DMS53 (cell line): ENCODE results near the gene EIF4G3.
A peak's percentile ranks its signal among the peaks of the same experiment; 100 is the strongest.
"Not testable (repeated sequence)": the region's sequence is repeated elsewhere in the genome, so short reads cannot be mapped to it uniquely, and the experiment has no call there.

ENCODE experiments used
- DNase-seq: peaks from one replicate; lab custom pipeline; 2025; lab: John Stamatoyannopoulos, UW

EIF4G3 gene, protein sequence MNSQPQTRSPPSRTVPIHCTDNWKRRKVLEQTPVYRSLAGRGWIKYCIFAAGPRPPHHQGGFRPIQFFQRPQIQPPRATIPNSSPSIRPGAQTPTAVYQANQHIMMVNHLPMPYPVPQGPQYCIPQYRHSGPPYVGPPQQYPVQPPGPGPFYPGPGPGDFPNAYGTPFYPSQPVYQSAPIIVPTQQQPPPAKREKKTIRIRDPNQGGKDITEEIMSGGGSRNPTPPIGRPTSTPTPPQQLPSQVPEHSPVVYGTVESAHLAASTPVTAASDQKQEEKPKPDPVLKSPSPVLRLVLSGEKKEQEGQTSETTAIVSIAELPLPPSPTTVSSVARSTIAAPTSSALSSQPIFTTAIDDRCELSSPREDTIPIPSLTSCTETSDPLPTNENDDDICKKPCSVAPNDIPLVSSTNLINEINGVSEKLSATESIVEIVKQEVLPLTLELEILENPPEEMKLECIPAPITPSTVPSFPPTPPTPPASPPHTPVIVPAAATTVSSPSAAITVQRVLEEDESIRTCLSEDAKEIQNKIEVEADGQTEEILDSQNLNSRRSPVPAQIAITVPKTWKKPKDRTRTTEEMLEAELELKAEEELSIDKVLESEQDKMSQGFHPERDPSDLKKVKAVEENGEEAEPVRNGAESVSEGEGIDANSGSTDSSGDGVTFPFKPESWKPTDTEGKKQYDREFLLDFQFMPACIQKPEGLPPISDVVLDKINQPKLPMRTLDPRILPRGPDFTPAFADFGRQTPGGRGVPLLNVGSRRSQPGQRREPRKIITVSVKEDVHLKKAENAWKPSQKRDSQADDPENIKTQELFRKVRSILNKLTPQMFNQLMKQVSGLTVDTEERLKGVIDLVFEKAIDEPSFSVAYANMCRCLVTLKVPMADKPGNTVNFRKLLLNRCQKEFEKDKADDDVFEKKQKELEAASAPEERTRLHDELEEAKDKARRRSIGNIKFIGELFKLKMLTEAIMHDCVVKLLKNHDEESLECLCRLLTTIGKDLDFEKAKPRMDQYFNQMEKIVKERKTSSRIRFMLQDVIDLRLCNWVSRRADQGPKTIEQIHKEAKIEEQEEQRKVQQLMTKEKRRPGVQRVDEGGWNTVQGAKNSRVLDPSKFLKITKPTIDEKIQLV (N-terminal part only)

DNA sequence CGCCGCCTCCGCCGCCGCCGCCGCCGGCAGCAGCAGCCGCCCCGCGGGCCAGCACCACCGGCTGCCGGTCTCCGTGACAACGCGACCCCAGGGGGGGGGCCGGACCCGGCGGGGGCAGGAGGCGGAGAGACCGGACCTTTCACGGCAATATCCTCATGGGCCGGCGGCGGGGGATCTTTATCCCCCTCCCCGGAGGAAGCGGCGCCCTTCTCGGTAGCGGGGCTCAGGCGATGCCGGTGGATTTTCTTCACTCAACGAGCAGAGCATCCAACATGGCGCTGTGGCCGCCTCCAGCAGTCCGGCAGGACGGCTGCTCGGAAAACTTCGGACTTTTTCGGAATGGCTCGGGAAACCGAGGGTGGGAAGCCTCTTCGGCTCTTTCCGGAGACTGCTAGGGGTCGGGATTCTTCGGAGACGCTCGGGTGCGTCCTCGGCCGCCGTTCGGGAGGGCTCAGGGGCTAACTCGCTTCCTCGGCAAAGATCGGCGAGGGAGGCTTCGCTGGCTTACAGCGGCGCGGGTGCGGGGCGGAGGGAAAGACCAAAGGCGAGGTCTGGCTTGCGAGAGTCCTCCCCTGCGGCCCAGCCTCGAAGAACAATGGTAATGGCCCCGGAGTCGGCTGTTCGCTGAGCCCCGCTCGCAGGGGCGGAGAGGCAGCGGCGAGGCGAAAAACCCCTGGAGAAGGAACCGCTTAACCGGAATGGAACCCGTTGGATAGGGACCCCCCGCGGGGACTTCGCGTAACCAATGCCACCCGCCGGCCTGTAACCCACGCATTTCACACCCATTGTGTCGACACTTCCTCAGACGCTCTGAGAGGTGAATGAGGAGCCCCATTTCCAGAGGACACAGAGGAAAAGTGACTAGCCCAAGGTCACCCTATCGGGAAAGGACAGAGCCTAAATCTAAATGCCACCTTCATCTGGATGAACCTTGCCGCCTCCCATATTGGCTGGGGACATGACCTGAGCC is at the start of gene EIF4G3:
Gene EIF4G3, minus strand, starts transcription at position 312 of the 970 bp plus-strand sequence. CDS start 174,155 bp downstream, outside the sequence.
- DNase-seq, result peak; percentile 99

DNA sequence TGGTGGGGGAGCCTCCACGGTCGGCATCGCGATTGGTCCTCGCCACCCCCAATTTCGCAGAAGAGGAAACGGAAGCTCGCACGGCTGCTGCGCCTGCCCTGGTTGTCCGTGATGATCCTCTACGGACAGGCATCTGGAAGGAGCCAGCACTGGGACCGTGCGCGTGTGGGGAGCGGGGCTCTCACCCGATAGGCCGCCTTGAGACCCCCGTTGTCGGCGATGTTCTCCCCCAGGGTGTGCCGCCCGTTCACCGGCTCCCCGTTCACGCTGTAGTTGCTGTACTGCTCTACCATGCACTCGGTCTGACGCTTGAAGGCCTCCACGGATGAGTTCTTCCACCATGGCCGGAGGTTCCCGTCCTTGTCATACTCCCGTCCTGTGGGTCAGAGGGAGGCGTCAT is 48.4 kb upstream of the EIF4G3 start:
- no peak for DNase-seq

DNA sequence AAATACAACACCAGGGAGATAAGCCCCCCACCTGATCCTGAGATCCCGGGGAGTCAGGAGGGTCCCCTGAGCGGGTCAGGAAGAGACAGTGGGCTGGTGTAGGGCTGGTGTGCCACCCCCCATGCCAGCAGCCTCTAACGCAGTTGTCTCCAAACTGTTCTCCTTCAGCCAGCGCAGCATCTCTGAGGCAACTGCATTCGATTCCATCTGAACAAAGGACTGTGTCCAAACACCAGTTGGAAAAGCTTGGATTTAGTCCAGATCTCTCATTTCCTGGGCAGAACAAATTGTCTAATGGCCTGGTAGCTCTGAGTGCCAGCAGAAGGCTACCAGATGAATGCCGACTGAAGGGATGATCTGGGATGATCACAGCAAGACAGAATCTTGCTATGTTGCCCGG is 44.1 kb upstream of the EIF4G3 start:
- no peak for DNase-seq

DNA sequence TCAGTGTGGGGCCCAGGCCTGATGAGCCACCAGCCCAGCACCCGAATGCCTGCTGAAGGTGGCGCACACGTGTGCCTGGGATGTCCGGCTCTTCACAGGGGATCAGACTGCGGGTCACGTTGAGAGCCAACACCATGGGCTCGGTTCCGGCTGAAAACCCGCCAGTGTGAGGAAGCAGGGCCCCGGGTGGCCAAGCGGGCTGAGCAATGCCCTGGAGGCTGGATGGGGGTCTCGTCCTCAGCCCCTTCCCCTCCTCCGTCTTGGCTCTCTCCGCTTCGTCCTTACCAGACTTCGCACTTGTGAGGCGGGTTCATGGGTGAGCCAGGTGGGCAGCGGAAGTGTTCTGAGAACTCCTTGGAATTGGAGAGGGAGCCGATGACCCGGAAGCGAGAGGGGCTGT is 43.0 kb upstream of the EIF4G3 start:
- no peak for DNase-seq

DNA sequence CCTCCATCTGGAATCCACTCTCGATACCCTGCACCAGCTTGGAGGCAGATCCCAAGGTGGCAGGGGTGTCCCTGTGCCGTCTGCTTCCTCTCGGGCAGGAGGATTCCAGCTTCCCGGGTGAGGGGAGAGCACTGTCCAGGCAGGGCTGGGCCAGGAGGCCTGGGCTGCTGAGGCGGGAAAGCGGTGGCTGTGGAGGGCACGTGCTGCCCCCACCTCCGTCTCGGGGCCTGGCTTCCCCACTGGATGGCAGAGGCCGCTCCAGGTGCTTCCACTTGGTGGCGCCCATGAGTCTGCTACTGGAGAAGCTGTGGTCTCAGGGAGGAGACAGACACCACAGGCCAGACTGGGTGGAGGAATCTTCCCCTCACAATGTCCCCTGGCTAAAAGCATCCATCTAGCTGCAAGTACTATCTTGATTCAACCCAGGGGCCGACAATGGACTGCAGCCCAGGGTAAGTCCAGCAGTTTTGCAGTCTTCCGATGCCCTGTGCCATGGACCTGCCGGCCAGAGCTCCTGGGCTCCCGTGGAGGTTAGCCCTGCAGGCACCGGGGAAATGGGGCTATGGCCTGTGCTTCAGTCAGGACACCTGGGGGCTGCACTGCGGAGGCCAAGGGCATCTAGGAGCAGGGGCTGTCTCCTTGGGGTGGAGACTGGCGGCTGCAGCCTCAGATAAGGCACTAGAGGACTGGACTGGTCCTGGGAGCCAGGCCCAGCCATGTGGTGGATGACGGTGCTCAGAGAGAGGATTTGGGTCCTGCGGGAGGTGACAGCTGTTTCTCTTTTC is 41.3 kb upstream of the EIF4G3 start:
- peak; percentile 57 for DNase-seq

DNA sequence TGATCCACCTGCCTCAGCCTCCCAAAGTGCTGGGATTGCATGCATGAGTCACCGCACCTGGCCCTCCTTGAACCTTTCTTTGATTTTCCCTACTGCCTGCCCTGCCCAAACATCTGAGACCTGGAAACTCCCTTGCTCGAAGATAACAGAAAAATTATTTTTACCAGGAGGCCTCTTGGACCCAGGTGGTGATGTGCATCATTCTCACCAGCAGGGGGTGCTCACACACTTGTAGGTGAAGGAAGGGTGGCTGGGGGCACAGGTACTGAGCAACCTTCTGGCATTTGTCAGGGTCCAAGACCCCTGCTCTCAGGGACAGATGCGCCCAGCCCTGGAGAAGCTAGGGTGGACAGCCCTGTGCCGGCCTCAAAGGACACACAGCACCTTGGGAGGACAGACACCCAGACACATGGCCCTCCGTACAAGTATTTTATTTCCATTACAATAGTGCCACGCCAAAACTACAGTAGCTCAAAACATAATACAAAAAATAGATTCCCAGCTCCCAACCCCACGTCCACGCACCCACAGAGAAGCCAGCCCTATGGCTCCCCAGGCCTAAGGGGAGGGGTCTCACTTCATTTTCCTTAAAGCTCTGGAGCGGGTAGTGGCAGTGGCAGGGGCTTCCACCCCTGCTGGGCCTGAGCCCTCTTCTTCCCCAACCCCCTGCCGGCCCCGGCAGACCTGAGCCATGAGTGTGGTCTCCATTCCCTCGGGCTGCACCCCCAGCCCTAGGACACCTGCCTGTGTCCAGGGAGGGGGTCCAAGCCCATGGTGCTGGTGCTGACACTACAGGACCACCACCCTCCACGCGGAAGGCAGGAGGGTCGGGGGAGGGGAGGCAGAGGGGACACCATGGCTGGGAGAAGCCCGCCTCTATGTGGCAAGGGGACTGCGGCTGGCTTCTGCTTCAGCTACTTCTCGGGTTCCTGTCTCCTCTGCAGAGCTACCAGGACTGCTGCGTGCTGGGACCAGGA is 40.4 kb upstream of the EIF4G3 start:
- peak; percentile 71 for DNase-seq

DNA sequence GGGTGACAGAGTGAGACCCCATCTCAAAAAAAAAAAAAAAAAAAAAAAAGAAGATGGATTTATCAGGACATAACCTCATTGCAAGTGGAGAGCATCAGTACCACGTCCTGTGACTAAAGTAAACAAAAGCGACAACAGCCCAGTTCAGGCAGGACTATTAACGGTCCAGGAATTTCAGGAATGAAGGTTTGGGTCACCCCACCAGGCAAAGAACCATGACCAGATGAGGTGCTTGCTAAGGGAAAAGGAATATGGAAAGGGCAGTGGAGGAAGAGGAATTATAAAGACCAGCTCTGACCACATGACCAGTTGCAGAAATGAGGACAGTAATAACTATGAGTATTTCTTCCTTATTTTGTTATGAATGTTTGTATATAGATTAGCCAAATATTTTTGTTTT is 35.4 kb upstream of the EIF4G3 start:
- no peak for DNase-seq

DNA sequence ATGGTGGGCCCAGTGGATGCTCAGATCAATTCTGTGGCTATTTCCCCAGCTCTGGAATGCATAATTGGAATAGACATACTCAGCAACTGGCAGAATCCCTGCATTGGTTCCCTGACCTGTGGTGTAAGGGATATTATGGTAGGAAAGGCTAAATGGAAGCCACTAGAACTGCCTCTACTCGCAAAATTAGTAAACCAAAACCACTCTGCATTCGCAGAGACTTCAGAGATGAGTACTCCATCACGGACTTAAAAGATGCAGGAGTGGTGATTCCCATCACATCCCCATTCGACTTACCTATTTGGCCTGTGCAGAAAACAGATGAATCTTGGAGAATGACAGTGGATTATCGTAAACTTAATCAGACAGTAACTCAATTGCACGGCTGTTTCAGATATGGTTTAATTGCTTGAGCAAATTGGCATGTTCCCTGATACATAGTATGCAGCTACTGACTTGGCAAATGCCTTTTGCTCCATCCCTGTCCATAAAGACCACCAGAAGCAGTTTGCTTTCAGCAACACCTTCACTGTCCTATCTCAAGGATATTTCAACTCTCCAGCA is 31.5 kb upstream of the EIF4G3 start:
- not testable (repeated sequence) for DNase-seq

DNA sequence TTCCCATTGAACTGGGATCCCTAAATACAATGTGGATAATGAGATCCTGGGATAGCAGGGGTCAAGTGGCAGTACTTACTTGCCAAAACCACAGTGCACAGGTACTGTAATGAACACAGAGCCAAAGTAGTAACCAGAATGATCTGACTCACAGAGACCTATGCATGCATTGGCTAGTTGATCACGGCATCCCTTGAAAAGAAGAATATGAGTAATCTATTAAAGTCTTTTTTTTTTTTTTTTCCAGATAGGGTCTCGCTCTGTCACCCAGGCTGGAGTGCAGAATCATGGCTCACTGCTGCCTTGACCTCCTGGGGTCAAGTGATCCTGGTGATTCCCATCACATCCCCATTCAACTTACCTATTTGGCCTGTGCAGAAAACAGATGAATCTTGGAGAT is 29.4 kb upstream of the EIF4G3 start:
- no peak for DNase-seq

DNA sequence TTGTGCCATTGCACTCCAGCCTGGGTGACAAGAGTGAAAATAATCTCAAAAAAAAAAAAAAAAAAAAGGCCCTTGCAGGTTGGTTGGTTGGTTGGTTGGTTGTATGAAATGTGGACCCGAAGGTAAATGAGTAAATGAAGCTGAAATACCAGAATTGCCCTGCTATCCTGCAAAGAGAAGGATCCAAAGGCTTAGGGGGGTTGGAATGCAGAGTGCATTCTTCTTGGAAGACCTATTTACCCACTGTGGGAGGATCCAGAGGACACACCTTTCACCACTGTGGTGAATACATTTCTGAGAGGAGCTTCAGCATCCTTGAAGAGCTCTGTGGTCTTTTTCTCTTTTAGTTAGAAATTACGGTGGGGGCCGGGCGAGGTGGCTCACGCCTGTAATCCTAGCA is 28.7 kb upstream of the EIF4G3 start:
- DNase-seq, result no peak

DNA sequence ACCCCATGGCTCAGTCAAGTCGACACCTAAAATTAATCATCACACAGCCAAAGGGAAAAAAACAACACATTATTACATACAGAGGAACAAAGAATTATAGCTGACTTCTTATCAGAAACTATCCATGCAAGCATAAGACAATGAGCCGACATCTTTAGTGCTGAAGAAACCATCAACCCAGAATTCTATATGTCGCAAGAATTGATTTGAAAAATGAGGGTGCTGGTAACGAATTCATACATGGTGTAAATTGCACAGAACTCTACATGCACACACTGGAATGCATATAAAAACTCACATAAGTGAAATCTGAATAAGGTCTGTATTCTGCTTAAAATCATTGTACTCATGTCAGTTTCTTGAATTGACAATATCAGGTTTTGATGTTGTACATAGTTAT is 25.0 kb upstream of the EIF4G3 start:
- DNase-seq, result no peak

DNA sequence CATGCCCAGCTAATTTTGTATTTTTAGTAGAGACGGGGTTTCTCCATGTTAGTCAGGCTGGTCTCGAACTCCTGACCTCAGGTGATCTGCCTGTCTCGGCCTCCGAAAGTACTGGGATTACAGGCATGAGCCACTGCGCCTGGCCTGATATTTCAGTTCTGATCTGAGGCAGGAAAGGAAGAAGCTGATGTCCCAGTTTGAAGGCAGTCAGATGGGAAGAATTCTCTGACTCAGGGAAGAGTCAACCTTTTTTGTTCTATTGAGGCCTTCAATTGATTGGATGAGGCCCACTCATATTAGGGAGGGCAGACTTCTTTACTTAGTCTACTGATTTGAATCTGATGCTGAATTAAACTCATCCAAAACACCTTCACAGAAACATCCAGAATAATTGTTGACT is 24.5 kb upstream of the EIF4G3 start:
- DNase-seq, result not testable (repeated sequence)

DNA sequence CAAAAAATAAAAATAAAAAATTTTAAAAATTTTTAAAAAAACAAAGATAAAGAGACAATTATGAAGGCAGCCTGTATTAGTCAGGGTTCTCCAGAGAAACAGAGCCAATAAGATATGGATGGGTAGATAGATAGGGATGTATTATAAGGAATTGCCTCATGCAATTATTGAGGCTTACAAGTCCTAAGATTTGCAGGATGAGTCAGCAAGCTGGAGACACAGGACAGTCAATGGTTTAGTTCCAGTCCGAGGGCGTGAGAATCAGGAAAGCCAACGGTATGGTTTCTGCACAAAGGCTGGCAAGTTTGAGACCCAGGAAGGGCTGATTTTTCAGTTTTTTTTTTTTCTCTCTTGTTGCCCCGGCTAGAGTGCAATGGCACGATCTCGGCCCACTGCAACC is 24.1 kb upstream of the EIF4G3 start:
- no peak for DNase-seq

DNA sequence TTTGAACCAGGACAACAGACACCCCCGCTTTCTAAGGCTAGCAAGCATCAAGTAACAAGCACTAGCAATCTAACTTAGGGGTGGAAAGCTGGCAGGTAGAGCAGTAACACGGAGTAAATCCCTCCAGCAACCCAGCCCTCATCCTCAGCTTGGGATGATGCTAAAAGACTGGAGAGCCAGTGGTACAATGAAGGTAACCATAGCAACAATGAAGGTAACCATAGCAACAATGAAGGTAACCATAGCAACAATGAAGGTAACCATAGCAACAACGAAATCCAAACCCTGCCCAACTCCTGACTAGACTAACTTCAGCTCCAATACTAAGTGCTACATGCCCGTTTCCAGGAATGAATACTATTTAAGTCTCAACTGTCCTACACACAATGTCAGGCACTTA is 22.2 kb upstream of the EIF4G3 start:
- peak; percentile 38 for DNase-seq

DNA sequence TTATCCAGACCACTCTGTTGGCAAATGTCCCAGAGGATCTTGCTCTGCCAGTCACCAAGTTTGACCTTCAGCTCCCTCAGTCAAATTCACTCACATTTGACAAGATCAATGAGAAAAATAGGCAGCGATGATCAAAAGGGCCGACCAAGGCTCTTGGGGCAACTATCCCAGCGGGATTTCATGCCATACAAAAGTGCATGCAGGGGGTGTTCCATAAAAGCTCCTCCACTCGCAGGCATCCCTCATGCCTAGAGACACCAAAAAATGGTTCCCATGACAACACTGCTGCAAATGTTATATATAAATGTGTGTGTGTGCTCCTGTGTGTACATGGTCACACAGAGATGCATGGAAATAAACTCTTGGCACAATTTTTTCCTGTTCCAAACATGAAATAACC is 16.2 kb upstream of the EIF4G3 start:
- DNase-seq, result no peak

DNA sequence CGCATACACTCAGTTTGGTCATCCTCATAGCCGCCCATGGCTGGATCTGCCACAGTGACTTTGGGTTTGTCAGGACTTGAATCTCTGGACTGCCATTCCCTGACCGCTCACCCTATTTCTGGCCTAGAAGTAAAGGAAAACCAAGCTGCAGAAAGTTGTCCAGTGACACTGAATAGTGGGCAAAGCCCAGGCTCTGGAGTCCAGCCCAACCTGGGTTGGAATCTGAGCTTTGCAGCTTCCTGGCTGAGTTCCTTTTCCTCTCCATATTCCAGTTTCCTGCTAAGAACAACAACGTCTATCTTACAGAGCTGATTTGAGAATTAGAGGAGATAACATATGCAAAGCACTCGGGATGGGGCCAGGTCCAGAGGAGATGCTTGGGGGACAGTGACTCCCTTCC is 15.6 kb upstream of the EIF4G3 start:
- no peak for DNase-seq

DNA sequence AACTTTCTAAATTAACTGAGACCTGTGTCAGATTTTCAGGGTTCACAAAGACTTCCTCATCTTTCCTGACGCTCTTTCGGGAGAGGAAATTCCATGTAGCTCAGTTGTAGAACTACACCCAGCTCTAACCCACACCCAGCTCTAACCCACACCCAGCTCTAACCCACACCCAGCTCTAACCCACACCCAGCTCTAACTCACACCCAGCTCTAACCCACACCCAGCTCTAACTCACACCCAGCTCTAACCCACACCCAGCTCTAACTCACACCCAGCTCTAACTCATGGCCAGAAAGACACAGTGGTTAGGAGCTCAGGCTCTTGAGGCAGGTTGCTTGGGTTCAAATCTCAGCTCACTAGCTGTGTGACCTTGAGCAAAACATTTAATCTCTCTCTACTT is 14.1 kb upstream of the EIF4G3 start:
- not testable (repeated sequence) for DNase-seq

DNA sequence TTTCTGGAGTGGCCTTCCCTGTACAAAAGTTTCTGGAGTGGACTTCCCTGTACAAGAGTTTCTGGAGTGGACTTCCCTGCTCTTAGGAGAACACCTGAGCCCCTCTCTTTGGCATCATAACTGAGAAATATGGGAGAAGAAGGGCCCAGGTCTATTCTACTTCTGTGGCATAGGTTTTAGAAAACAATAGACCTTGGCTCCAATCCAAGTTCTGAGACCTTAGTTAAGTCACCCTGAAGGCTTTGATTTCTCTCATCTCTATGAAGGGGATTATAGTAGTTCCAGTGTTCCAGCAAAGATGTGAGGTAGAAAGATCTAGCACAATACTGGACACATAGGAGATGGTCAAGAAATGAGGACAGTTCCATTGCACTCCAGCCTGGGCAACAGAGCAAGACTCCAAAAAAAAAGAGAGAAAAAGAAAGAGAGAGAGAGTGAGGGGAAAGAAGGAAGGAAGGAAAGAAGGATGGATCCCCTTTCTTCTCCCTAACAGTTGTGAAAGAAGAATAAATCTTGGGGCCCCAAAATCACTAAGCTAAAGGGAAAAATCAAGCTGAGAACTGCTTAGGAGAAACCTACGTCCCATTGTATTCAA is 13.3 kb upstream of the EIF4G3 start:
- DNase-seq, result peak; percentile 22

DNA sequence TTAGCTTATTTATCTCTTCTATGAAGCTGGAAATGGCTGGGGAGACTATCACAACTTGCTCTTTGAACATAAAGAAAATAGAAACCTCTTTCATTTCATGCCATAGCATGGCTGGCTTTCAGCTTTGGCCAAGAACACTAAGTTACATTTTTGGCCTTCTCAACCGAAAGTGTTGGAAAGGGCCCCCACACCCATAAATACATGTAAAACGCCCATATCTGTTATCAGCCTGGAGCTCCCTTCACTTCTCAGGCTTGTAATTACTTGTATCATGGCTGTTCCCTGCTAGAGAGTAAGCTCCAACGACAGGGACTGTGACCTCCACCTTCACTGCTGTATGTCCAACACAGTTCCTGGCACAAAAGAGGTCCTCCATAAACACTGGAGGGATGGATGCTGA is 12.7 kb upstream of the EIF4G3 start:
- DNase-seq, result no peak
